T-helper 2 cell treated with Interferon-gamma antibody and Interleukin-4, amounts not matched to agents 100 ng/mL and 5 ng/mL, for 36 hours (primary cell): ENCODE measurements around the gene SLC25A36. TPM values are rescaled to one million over a fixed set of nuclear protein-coding genes. Genes with fewer than 3 reads are reported as not detected.
"Not testable (repeated sequence)": the region's sequence is repeated elsewhere in the genome, so short reads cannot be mapped to it uniquely, and the experiment has no call there.

Source experiments
- intact Hi-C: fragments of 100-400 bp; cut with micrococcal nuclease; formaldehyde crosslinking; loops from one replicate; pipeline ENCODE4 v1.15.1; 2023
- total RNA-seq: library from RNA; stranded (reverse); gene quantifications from 2 replicates; pipeline ENCODE4 v1.2.3, GENCODE V29; 2022

Gene SLC25A36
- total RNA-seq, 1 donor from 2014 or later = 36.1 TPM

- intact Hi-C loops = no loop called here
Observed at GRCh38 chr3:140980663-140981062, 39.0 kb downstream of the SLC25A36 start.

GRCh38 chr3:140987792-140988191 lies 46.2 kb downstream of the SLC25A36 start:
- intact Hi-C loops = not testable (repeated sequence)

- intact Hi-C loops = no loop called here
Observed at GRCh38 chr3:140994316-140994715, 52.7 kb downstream of the SLC25A36 start.

GRCh38 chr3:140994861-140995260 lies 53.2 kb downstream of the SLC25A36 start:
- intact Hi-C loops = not testable (repeated sequence)

- intact Hi-C loops = no loop called here
Observed at GRCh38 chr3:140995881-140996280, 54.2 kb downstream of the SLC25A36 start.

- intact Hi-C loops = loop anchor here (1.0 kb wide), 2 partner anchors 105 to 192 kb away; no protein-coding TSS in a partner anchor
Observed at GRCh38 chr3:141000027-141000663, 58.5 kb downstream of the SLC25A36 start.

- intact Hi-C loops = loop anchor here (1.0 kb wide), 2 partner anchors 105 to 192 kb away; no protein-coding TSS in a partner anchor
Observed at GRCh38 chr3:141000686-141001085, 59.0 kb downstream of the SLC25A36 start.

GRCh38 chr3:141006344-141006743 lies 64.7 kb downstream of the SLC25A36 start:
- intact Hi-C loops = no loop called here

- intact Hi-C loops = no loop called here
Observed at GRCh38 chr3:141009496-141009895, 67.9 kb downstream of the SLC25A36 start.

- intact Hi-C loops = loop anchor here (1.0 kb wide), 2 partner anchors 95 to 181 kb away; no protein-coding TSS in a partner anchor
Observed at GRCh38 chr3:141011232-141011996, 69.8 kb downstream of the SLC25A36 start.

GRCh38 chr3:141011997-141012262 lies 70.3 kb downstream of the SLC25A36 start:
- intact Hi-C loops = loop anchor here (1.0 to 2.0 kb wide), 3 partner anchors 94 to 180 kb away; no protein-coding TSS in a partner anchor

GRCh38 chr3:141012571-141012970 lies 70.9 kb downstream of the SLC25A36 start:
- intact Hi-C loops = loop anchor here (2.0 kb wide), 1 partner anchor 114 kb away; no protein-coding TSS in a partner anchor

- intact Hi-C loops = no loop called here
Observed at GRCh38 chr3:141015481-141015880, 73.8 kb downstream of the SLC25A36 start.

- intact Hi-C loops = not testable (repeated sequence)
Observed at GRCh38 chr3:141017366-141018322, 76.0 kb downstream of the SLC25A36 start.

- intact Hi-C loops = no loop called here
Observed at GRCh38 chr3:141019244-141019643, 77.6 kb downstream of the SLC25A36 start.

GRCh38 chr3:141020143-141020830 lies 78.7 kb downstream of the SLC25A36 start:
- intact Hi-C loops = no loop called here

GRCh38 chr3:141021261-141021660 lies 79.6 kb downstream of the SLC25A36 start:
- intact Hi-C loops = no loop called here
